NCI-H748 treated with DMSO at 0.1 percent for 48 hours (cell line): ENCODE results near the gene SGCB.
A peak's percentile ranks its signal among the peaks of the same experiment; 100 is the strongest.
"Not testable (repeated sequence)": the region's sequence is repeated elsewhere in the genome, so short reads cannot be mapped to it uniquely, and the experiment has no call there.

Experiments used
- DNase-seq: peaks from one replicate; lab custom pipeline; 2025; lab: John Stamatoyannopoulos, UW

Gene SGCB

GRCh38 chr4:52038103-52038912, at the start of gene SGCB:
Gene SGCB (minus strand): TSS chr4:52038299. CDS start chr4:52038259, 40 bp downstream.
- DNase-seq, result peak; percentile 3

GRCh38 chr4:52086425-52086824, 48.3 kb upstream of the SGCB start:
- DNase-seq, result not testable (repeated sequence)

- no peak for DNase-seq
These were observed 43.1 kb upstream of the SGCB start for GRCh38 chr4:52081216-52081615.

- no peak for DNase-seq
These were observed 41.6 kb upstream of the SGCB start for GRCh38 chr4:52079659-52080058.

GRCh38 chr4:52076731-52077130, 38.6 kb upstream of the SGCB start:
- DNase-seq, result no peak

GRCh38 chr4:52071791-52072546, 33.9 kb upstream of the SGCB start:
- DNase-seq, result no peak

- DNase-seq, result no peak
These were observed 31.5 kb upstream of the SGCB start for GRCh38 chr4:52069571-52069970.

GRCh38 chr4:52059372-52059771, 21.3 kb upstream of the SGCB start:
- DNase-seq, result no peak

- no peak for DNase-seq
These were observed 20.2 kb upstream of the SGCB start for GRCh38 chr4:52058275-52058674.

GRCh38 chr4:52057196-52057595, 19.1 kb upstream of the SGCB start:
- no peak for DNase-seq

GRCh38 chr4:52054254-52054653, 16.2 kb upstream of the SGCB start:
- DNase-seq, result no peak

GRCh38 chr4:52052475-52052780, 14.3 kb upstream of the SGCB start:
- DNase-seq, result no peak

- DNase-seq, result peak; percentile 74
These were observed 13.7 kb upstream of the SGCB start for GRCh38 chr4:52051615-52052474.

- DNase-seq, result no peak
These were observed 13.1 kb upstream of the SGCB start, which contains the start of gene SPATA18 for GRCh38 chr4:52051213-52051614. Gene SPATA18 (plus strand): TSS chr4:52051304. CDS start chr4:52051705, 401 bp downstream.

GRCh38 chr4:52049266-52049665, 11.2 kb upstream of the SGCB start:
- no peak for DNase-seq

- DNase-seq, result no peak
These were observed 6.9 kb upstream of the SGCB start for GRCh38 chr4:52045028-52045427.

GRCh38 chr4:52037689-52038102, 403 bp downstream of the SGCB start:
- no peak for DNase-seq

GRCh38 chr4:52036886-52037530, 1.1 kb downstream of the SGCB start:
- DNase-seq, result no peak

GRCh38 chr4:52035190-52035589, 2.9 kb downstream of the SGCB start:
- no peak for DNase-seq

- DNase-seq, result no peak
These were observed 6.1 kb downstream of the SGCB start for GRCh38 chr4:52032005-52032404.

GRCh38 chr4:52028970-52029369, 9.1 kb downstream of the SGCB start:
- DNase-seq, result no peak
